ENCODE data around the gene NQO1. TPM values are rescaled to one million over a fixed set of nuclear protein-coding genes. Genes with fewer than 3 reads are reported as not detected.

Gene NQO1
- total and polyA plus RNA-seq, 2 donors, result 12.1 to 92.5 TPM

- no peak for DNase-seq (ENCODE audit: extremely low spot score)
- WGBS, result 89% methylated on average over 2 of the region's 2 CpGs
These were observed 19.4 kb downstream of the NQO1 start for GRCh38 chr16:69706975-69707340.

GRCh38 chr16:69706256-69706974, 19.9 kb downstream of the NQO1 start:
- Histone ChIP-seq H3K36me3 (ENCODE audit: insufficient read depth) (no peaks in the 10 kb centered on the region), H3K4me1 (ENCODE audit: insufficient read depth) (no peaks in the 10 kb centered on the region), H3K27ac (ENCODE audit: low read depth) (no peak overlapping the region), H3K4me3 (ENCODE audit: low read depth, low read length) (no peak overlapping the region)
- WGBS, result 73% methylated on average over 1 of the region's 1 CpG
- DNase-seq (ENCODE audit: extremely low spot score), result no peak

More at GRCh38 chr16:69706975-69707340, 19.4 kb downstream of the NQO1 start:
- Histone ChIP-seq H3K4me1 (ENCODE audit: insufficient read depth) (no peaks in the 10 kb centered on the region), H3K36me3 (ENCODE audit: insufficient read depth) (no peaks in the 10 kb centered on the region), H3K4me3 (ENCODE audit: low read depth, low read length) (no peak overlapping the region), H3K27ac (ENCODE audit: low read depth) (no peak overlapping the region)

GRCh38 chr16:69703638-69704037, 22.7 kb downstream of the NQO1 start:
- WGBS, result 85% methylated on average over 2 of the region's 2 CpGs
- DNase-seq (ENCODE audit: extremely low spot score), result no peak
- Histone ChIP-seq H3K36me3 (ENCODE audit: insufficient read depth) (no peaks in the 10 kb centered on the region), H3K4me3 (ENCODE audit: low read depth, low read length) (no peak overlapping the region), H3K4me1 (ENCODE audit: insufficient read depth) (no peaks in the 10 kb centered on the region), H3K27ac (ENCODE audit: low read depth) (no peak overlapping the region)

- no peak for DNase-seq (ENCODE audit: extremely low spot score)
- Histone ChIP-seq H3K4me3 (ENCODE audit: low read depth, low read length) (no peak overlapping the region), H3K27ac (ENCODE audit: low read depth) (no peak overlapping the region), H3K36me3 (ENCODE audit: insufficient read depth) (no peaks in the 10 kb centered on the region), H3K4me1 (ENCODE audit: insufficient read depth) (no peaks in the 10 kb centered on the region)
- WGBS, result 81% methylated on average over 2 of the region's 2 CpGs
These were observed 24.5 kb downstream of the NQO1 start for GRCh38 chr16:69701866-69702265.

- DNase-seq (ENCODE audit: extremely low spot score), result no peak
- Histone ChIP-seq H3K27ac (ENCODE audit: low read depth) (no peak overlapping the region), H3K36me3 (ENCODE audit: insufficient read depth) (no peaks in the 10 kb centered on the region), H3K4me3 (ENCODE audit: low read depth, low read length) (no peak overlapping the region), H3K4me1 (ENCODE audit: insufficient read depth) (no peaks in the 10 kb centered on the region)
These were observed 24.9 kb downstream of the NQO1 start for GRCh38 chr16:69701452-69701851.

GRCh38 chr16:69699915-69700314, 26.4 kb downstream of the NQO1 start:
- 98% methylated on average over 1 of the region's 1 CpG for WGBS
- Histone ChIP-seq H3K4me1 (ENCODE audit: insufficient read depth) (no peaks in the 10 kb centered on the region), H3K4me3 (ENCODE audit: low read depth, low read length) (no peak overlapping the region), H3K36me3 (ENCODE audit: insufficient read depth) (peaks cover 3% of the 10 kb centered on the region), H3K27ac (ENCODE audit: low read depth) (no peak overlapping the region)
- no peak for DNase-seq (ENCODE audit: extremely low spot score)

- H3K4me3 ChIP-seq (ENCODE audit: low read depth, low read length), result no peak overlapping the region
- H3K4me1 ChIP-seq (ENCODE audit: insufficient read depth), result no peaks in the 10 kb centered on the region
- 86% methylated on average over 3 of the region's 3 CpGs for WGBS
- peaks cover 6% of the 10 kb centered on the region for H3K36me3 ChIP-seq (ENCODE audit: insufficient read depth)
- DNase-seq (ENCODE audit: extremely low spot score), result no peak
- no peak overlapping the region for H3K27ac ChIP-seq (ENCODE audit: low read depth)
These were observed 28.0 kb downstream of the NQO1 start for GRCh38 chr16:69698404-69698803.

- Histone ChIP-seq H3K27ac (ENCODE audit: low read depth) (no peak overlapping the region), H3K4me1 (ENCODE audit: insufficient read depth) (no peaks in the 10 kb centered on the region), H3K36me3 (ENCODE audit: insufficient read depth) (peaks cover 7% of the 10 kb centered on the region), H3K4me3 (ENCODE audit: low read depth, low read length) (no peak overlapping the region)
- WGBS, result 95% methylated on average over 2 of the region's 2 CpGs
- DNase-seq (ENCODE audit: extremely low spot score), result no peak
These were observed 32.4 kb downstream of the NQO1 start for GRCh38 chr16:69693916-69694315.

- no peak overlapping the region for H3K27ac ChIP-seq (ENCODE audit: low read depth)
- no peak for DNase-seq (ENCODE audit: extremely low spot score)
- WGBS, result 53% methylated on average over 4 of the region's 4 CpGs
- no peak overlapping the region for H3K4me3 ChIP-seq (ENCODE audit: low read depth, low read length)
- H3K4me1 ChIP-seq (ENCODE audit: insufficient read depth), result no peaks in the 10 kb centered on the region
- peaks cover 7% of the 10 kb centered on the region for H3K36me3 ChIP-seq (ENCODE audit: insufficient read depth)
These were observed 34.1 kb downstream of the NQO1 start for GRCh38 chr16:69691980-69692911.

GRCh38 chr16:69688589-69688988, 37.8 kb downstream of the NQO1 start:
- no peaks in the 10 kb centered on the region for H3K4me1 ChIP-seq (ENCODE audit: insufficient read depth)
- no peak for DNase-seq (ENCODE audit: extremely low spot score)
- no peak overlapping the region for H3K27ac ChIP-seq (ENCODE audit: low read depth)
- H3K36me3 ChIP-seq (ENCODE audit: insufficient read depth), result peaks cover 3% of the 10 kb centered on the region
- 95% methylated on average over 2 of the region's 2 CpGs for WGBS
- H3K4me3 ChIP-seq (ENCODE audit: low read depth, low read length), result no peak overlapping the region

GRCh38 chr16:69680358-69680757, 46.0 kb downstream of the NQO1 start:
- H3K4me1 ChIP-seq (ENCODE audit: insufficient read depth), result no peaks in the 10 kb centered on the region
- peaks cover 7% of the 10 kb centered on the region for H3K36me3 ChIP-seq (ENCODE audit: insufficient read depth)
- DNase-seq (ENCODE audit: extremely low spot score), result no peak
- H3K4me3 ChIP-seq (ENCODE audit: low read depth, low read length), result no peak overlapping the region
- no peak overlapping the region for H3K27ac ChIP-seq (ENCODE audit: low read depth)

GRCh38 chr16:69672998-69673713, 53.2 kb downstream of the NQO1 start:
- no peak for DNase-seq (ENCODE audit: extremely low spot score)
- Histone ChIP-seq H3K4me3 (ENCODE audit: low read depth, low read length) (no peak overlapping the region), H3K4me1 (ENCODE audit: insufficient read depth) (no peaks in the 10 kb centered on the region), H3K27ac (ENCODE audit: low read depth) (peak overlapping the region; percentile 2), H3K36me3 (ENCODE audit: insufficient read depth) (peaks cover 6% of the 10 kb centered on the region)
- WGBS, result 69% methylated on average over 3 of the region's 3 CpGs

- no peak for DNase-seq (ENCODE audit: extremely low spot score)
- Histone ChIP-seq H3K4me1 (ENCODE audit: insufficient read depth) (no peaks in the 10 kb centered on the region), H3K36me3 (ENCODE audit: insufficient read depth) (peaks cover 6% of the 10 kb centered on the region), H3K27ac (ENCODE audit: low read depth) (no peak overlapping the region), H3K4me3 (ENCODE audit: low read depth, low read length) (no peak overlapping the region)
- WGBS, result 75% methylated on average over 2 of the region's 2 CpGs
These were observed 53.9 kb downstream of the NQO1 start for GRCh38 chr16:69672315-69672997.
